Epithelial cell of prostate (primary cell): Measurements from ENCODE around the gene RAI2.

Source experiments
- DNase-seq: peaks from one replicate; pipeline ENCODE4 v3.0.0-alpha.2; 2011; ENCODE audit warnings: low read depth, low spot score
- H3K27ac ChIP-seq: fragments of 450-650 bp; 2 replicates; pipeline ENCODE4 v1.5.1; 2017; ENCODE audit warnings: mild to moderate bottlenecking

RAI2 gene

DNA sequence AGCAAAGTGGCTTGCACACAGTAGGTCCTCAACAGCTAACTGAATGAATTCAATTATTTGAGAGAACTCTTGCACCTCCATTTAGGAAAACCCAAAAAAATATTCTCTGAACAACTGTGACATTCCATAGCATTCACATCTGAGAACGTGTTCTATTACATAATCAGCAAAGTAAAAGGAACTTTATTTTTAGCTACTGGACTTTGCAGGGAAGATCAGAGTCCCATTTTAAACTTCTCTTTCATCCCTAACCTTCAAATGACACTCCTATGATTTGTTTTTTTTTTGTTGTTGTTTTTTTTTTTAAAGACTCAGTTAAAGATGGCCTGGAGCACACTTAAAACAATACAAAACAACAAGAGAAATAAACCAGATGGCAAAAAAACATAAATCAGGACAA lies 30.9 kb downstream of the RAI2 start:
- DNase-seq = no peak
- H3K27ac ChIP-seq = no peak overlapping the region

- no peak for DNase-seq
- no peak overlapping the region for H3K27ac ChIP-seq
Measured at GRCh38 chrX:17829566-17829965, 31.5 kb downstream of the RAI2 start.

GRCh38 chrX:17828171-17828570 lies 32.9 kb downstream of the RAI2 start:
- no peak for DNase-seq
- no peak overlapping the region for H3K27ac ChIP-seq

- no peak overlapping the region for H3K27ac ChIP-seq
- DNase-seq = no peak
Measured at GRCh38 chrX:17826609-17827496, 34.2 kb downstream of the RAI2 start.

DNA sequence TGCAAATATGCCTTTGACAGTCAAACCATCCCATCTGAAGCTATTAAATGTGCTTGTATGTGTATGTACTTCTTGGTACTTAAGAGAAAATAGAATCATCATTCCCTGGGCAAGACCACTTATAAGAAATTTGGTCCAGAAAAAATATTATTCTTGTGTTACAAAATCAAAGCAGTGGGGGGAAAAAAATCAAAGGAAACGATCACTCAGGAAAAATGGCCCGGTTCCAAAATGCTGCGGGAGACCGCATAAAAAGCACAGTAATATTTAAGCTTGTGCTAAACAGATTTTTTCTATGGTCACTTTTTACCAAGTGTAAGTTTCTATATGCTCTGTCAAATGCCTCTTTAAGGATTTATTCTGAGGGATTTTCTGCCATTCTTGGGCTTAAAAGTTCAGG lies 36.1 kb downstream of the RAI2 start:
- no peak overlapping the region for H3K27ac ChIP-seq
- DNase-seq = no peak

- no peak for DNase-seq
- no peak overlapping the region for H3K27ac ChIP-seq
Measured at GRCh38 chrX:17822351-17822750, 38.7 kb downstream of the RAI2 start.

DNA sequence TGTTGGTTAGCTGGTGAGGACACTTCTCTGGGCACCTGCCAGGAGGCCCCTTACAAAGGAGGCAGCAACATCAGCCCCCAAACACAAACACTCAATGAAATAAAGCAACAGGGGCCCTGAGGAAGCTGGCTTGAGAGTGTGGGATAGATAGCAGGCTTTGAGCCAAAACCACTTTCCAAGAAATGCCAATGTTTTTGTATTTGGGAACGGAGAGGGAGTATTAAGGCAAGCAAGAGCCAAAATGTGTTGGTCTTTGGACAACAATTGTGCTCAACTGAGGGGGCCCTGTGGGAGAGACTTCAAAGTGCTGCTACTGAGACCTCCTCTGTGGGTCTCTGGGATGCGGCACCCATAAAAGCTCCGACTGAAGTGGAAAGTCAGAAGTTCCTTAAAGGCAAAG lies 41.0 kb downstream of the RAI2 start:
- DNase-seq = no peak
- no peak overlapping the region for H3K27ac ChIP-seq

GRCh38 chrX:17818726-17819125 lies 42.4 kb downstream of the RAI2 start:
- H3K27ac ChIP-seq = no peak overlapping the region
- no peak for DNase-seq

DNA sequence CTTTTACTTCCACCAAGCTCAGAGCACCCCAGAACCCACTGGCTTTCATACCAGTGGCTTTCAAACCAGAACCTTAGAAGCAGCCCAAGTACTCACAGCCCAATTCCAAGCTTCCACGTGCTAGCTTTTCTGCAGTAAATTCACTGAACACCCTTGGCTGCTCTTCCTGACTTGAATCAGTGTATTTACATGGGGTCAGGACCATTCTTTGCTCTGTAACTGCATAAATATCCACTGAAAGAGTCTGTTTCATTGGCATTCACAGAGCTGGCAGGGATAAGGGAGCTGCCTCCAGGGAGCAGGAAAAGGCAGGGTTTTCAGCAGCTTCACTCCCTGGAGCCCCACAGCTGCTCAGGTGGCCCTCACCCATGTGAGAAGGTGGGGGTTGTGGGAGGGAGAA lies 43.8 kb downstream of the RAI2 start:
- no peak for DNase-seq

DNA sequence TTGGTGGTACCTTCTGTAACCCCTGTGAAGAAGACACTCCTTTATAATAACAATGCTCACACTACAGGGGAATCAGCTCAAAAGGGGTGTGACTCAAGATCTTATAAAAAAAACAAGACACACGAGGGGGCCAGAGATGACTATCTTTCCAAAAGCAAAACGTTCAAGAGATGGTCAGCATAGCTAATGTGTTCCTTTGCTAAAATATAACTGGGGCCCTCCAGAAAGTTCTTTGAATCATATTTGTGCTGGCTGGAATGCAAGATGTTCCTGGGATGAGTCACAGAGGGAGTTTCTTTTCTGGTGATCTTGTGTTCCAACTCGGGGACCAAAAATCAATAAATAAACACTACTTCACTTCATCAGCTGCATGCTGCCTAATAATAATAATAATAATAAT lies 46.5 kb downstream of the RAI2 start:
- no peak for DNase-seq
- no peak overlapping the region for H3K27ac ChIP-seq

More for the DNA sequence above, 43.8 kb downstream of the RAI2 start:
- H3K27ac ChIP-seq = no peak overlapping the region

DNA sequence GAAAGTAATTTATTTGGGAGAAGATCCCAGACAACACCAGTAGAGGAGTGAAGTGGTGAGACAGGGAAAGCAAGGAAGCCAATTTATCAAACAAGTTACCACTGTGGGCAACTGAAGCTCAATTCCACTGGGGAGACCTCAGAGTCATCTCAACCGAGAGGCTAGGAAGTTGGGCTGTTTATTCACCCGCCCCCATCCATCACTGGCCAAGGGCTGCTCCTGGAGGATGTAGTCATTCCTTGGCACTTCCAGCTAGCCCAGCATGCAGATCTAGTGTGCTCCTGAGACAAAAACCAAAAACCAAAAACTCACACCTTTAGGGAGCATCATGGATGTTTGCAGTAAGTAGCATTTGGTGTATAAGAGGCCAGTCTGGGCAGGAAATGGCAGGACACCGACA lies 47.0 kb downstream of the RAI2 start:
- DNase-seq = no peak
- H3K27ac ChIP-seq = no peak overlapping the region

- no peak for DNase-seq
Measured at GRCh38 chrX:17813277-17813676, 47.8 kb downstream of the RAI2 start.

DNA sequence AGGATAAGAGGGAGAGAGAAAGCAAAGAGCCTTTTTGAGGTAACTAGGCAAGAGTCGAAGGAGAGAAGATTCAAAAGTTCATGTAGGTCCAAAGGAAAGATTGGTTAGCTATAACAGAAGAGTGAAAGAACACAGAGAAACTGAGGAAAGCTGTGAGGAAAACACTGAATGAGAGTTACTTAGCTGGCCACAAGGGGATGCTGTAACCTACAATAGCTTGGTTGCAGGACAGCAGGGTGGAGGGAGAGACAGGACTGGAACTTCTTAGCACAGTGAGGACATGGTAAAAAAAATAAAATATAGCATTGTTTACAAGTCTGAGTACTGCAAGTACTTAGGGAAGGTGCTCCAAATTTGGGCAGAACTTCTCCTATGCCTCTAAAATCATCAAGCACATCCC lies 48.3 kb downstream of the RAI2 start:
- no peak overlapping the region for H3K27ac ChIP-seq
- no peak for DNase-seq

More at GRCh38 chrX:17813277-17813676, 47.8 kb downstream of the RAI2 start:
- no peak overlapping the region for H3K27ac ChIP-seq

GRCh38 chrX:17809984-17810383 lies 51.1 kb downstream of the RAI2 start:
- DNase-seq = no peak
- H3K27ac ChIP-seq = no peak overlapping the region

GRCh38 chrX:17809273-17809672 lies 51.8 kb downstream of the RAI2 start:
- no peak overlapping the region for H3K27ac ChIP-seq
- no peak for DNase-seq

GRCh38 chrX:17805120-17805519 lies 56.0 kb downstream of the RAI2 start:
- no peak for DNase-seq
- H3K27ac ChIP-seq = no peak overlapping the region

- no peak for DNase-seq
Measured at GRCh38 chrX:17803449-17803848, 57.6 kb downstream of the RAI2 start.

GRCh38 chrX:17802756-17803155 lies 58.3 kb downstream of the RAI2 start:
- H3K27ac ChIP-seq = no peak overlapping the region
- DNase-seq = no peak

More at GRCh38 chrX:17803449-17803848, 57.6 kb downstream of the RAI2 start:
- no peak overlapping the region for H3K27ac ChIP-seq

DNA sequence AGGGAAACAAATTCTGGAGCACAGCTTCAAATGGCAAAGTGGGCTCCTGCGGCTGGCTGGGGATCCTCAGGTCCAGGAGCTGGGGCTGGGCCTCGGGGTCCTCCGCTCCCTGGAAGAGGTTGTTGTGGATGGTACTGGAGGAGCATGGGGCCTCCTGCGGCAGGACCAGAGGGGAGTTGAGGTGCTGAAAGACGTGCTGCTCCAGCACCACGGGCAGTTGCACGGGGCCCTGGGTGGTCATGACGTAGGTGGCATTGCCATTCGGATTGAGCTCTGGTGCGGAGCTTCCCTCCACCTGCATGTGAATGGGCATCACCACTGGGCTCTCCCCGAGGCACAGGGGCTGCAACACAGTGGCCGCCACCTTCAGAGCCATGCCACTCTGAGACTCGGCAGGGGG lies 59.7 kb downstream of the RAI2 start:
- no peak for DNase-seq
- no peak overlapping the region for H3K27ac ChIP-seq

DNA sequence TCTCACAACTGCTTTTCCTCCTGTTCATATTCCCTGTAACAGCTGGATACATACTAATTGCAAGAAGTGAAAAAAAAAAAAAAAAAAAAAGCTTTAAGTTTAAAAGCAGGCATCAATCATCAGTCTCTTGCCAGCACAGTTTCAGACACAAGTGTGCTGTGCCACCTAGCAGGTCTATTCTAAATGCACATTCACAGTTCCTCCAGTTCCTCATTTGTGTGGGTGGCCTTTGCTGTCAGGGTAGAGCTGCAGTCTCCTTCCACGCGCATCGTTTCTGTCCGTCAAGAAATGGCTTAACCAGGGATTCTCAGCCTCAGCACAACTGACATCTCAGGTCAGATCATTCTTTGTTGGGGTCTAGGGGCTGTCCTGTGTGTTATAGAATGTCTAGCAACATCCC lies 62.2 kb downstream of the RAI2 start:
- no peak for DNase-seq
- no peak overlapping the region for H3K27ac ChIP-seq

GRCh38 chrX:17792826-17793225 lies 68.3 kb downstream of the RAI2 start:
- DNase-seq = no peak
- H3K27ac ChIP-seq = no peak overlapping the region

- DNase-seq = no peak
- H3K27ac ChIP-seq = no peak overlapping the region
Measured at GRCh38 chrX:17788956-17789562, 72.0 kb downstream of the RAI2 start.
